ENCODE measurements around the gene ENTHD1.

Gene ENTHD1

DNA sequence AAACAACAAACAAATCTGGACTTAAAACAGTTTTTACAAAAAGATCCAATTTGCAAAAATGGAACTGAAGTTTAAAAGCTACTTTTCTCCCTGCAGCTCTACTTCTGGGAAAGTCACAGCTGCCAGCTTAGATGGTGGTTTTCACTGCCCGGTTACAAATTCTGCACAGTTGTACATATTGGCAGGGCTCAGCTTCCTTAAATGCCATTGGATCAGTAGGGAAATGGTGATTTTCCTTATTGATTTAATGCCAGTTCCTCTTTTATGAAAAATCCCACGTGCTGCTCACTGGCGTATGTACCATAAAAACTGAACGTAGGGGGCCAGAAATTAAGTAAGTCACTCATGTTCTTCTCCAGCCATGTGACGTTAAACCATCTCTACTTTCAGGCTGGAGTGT is 30.1 kb upstream of the ENTHD1 start:
- TF ChIP-seq, protein P1, sequence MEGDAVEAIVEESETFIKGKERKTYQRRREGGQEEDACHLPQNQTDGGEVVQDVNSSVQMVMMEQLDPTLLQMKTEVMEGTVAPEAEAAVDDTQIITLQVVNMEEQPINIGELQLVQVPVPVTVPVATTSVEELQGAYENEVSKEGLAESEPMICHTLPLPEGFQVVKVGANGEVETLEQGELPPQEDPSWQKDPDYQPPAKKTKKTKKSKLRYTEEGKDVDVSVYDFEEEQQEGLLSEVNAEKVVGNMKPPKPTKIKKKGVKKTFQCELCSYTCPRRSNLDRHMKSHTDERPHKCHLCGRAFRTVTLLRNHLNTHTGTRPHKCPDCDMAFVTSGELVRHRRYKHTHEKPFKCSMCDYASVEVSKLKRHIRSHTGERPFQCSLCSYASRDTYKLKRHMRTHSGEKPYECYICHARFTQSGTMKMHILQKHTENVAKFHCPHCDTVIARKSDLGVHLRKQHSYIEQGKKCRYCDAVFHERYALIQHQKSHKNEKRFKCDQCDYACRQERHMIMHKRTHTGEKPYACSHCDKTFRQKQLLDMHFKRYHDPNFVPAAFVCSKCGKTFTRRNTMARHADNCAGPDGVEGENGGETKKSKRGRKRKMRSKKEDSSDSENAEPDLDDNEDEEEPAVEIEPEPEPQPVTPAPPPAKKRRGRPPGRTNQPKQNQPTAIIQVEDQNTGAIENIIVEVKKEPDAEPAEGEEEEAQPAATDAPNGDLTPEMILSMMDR (IDR thresholded peaks at IDR 0.05): no peak

DNA sequence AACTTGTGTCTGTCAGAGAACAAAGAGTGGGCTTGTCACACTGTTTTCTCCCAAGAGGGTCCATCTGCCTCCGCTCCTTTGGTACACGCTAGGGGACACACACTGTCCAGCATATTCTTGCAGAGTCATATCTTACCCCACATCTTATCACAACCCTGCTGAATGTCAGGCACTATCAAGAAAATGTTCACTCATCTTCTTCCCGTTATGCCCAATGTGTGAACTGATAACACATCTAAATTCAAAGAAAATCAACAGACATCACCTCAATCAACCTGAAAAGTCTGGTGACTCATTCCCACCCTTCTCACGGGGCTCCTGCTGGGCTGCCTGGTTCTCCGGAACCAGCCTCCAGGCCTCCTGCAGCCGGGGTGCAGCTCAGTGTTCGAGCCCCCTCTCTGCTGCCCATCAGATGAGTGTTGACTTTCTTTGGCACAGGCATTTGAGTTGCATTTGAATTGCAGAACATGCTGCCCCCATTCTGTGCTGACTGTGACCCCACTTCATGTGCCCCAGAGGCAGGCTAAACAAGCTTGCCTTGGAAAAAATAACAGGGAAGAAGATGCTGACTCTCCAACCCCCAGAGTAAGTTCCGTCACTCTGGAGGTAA is 26.7 kb upstream of the ENTHD1 start:
- TF ChIP-seq, protein P1 (IDR thresholded peaks at IDR 0.05): no peak

DNA sequence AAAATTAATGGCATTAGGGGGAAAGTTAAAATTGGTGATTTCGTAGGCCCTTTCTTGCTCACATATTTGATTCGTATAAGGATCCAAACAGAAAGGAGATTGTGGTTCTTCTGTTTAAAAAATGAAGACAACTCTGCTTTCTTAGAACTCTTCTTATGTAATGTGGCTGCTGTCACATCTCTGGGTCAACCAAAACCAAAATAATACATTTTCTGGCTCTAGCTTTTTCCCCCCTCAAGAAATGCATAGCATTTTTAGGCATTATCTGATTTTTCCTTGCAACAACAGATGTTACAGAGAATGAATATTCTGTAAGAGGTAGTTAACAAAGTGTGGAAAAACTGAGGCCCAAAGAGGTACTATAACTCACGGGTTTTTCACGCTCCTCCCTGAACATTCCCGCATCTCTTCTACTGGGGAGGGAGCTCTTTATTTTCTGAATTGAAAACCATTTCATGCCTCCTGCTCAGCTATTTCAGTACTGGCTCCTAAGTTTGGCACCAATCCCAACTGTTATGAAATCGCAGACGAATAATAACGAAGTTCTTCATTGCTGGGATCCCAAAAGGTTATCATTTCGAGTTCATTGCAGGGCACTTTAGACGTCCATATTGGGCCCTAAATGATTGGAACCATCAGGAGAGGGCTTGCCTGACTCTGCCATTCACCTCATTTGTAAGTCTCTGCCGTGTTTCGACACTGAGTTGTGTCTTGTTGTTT is 24.4 kb upstream of the ENTHD1 start:
- TF ChIP-seq, protein P1 (IDR thresholded peaks at IDR 0.05): no peak

DNA sequence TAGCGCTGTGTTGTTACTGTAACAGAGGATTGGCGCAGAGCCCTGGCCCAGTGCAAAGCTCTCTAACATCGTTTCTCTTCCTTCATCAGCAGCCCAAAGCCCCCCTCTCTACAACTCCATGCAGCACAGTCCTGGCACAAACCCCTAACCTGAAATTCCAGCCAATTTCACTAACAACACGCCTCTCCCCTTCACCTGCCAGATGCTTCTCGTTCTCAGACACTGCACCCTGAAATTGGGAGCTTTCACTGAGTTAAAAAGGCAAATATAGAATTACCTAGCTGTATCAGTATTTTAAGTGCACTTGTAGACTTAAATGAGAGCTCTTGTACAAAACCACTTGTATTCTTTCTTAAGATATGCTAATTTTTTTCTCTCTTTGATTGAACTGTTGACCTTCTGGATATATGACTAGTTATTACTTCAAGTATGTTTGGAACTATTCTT is 23.7 kb upstream of the ENTHD1 start:
- TF ChIP-seq, protein P1 (IDR thresholded peaks at IDR 0.05): no peak

DNA sequence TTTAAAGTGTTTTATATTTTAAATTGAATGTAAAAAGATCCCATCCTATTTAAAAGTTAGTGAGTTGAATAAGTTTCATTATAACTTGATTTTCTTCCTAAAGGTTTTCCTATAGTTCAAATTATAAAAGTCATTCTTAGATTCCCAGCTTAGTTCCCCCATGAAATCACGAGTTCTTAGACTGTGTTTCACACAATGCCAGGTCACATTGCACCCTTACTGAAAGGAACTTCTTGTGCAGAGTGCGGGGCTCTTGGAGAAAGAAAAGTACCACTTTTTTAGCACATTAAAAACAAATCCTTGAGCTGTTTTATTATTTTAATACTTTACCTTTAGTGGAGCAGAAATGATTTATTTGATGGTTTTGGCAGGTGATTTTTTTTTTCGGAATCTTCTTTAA is 22.9 kb upstream of the ENTHD1 start:
- TF ChIP-seq, protein P1 (IDR thresholded peaks at IDR 0.05): no peak

DNA sequence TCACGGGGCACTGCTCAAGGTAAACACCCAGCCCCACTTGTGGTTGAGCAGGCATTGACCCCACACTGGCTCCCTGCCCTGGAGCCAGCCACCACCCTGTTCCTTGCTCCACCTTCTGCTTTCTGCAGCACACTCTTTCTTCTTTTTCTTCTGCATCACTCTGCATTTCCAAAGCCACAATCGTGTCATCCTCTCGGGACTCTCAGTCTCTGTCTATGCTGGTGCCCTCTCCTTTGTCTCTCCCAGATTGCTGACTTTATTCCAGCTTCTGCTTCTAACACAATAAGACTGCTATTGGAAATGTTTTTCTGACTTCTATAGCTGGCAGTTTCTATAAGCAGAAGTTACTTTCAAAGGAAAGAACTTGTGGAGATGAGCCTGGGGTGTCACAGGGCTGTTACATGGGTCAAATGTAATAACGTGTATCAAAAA is 21.8 kb upstream of the ENTHD1 start:
- TF ChIP-seq, protein P1 (IDR thresholded peaks at IDR 0.05): no peak

DNA sequence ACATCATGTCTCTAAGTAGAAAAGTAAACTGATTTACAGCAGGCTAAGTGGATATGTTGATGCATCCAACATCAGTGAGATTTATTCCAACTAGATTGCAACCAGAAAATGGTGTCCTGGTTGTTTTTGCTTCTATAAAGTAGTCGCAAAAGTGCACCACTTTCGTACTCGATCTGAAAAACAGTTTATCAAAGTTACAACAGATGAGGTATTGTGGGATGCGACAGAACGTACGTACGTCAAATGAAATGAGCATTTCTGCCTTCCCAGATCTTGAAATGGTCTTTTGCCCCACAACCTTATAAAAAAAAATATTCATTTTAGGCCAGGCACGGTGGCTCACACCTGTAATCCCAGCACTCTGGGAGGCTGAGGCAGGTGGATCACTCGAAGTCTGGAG is 21.0 kb upstream of the ENTHD1 start:
- TF ChIP-seq, protein P1 (IDR thresholded peaks at IDR 0.05): no peak
